ENCODE data around the gene PRDM16. TPM values are rescaled to one million over a fixed set of nuclear protein-coding genes. Genes with fewer than 3 reads are reported as not detected.
A peak's percentile ranks its signal among the peaks of the same experiment; 100 is the strongest.

The PRDM16 gene
- total RNA-seq, 1 experiment from 2014 or later, result 0.17 TPM

DNA sequence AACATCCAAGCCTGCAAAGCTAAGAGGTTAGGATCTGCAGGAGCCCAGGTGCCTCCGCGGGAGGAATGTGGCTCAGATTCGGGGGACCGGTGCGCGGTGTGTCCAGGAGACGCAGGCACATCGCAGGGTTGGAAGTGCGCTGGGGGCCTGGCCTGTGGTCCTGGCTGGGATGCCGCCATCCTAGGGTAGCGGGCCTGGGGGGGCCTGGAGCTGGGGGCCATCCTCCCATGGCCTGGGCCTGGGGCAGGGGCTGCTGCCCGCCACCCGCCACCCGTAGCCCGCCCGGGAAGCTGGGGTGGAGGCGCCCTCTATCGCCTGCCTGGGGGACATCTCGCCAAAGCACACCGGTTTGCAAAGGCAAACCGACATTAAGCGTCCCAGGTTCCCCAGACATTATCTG is 214.8 kb downstream of the PRDM16 start:
- Histone ChIP-seq H2BK5ac (ENCODE audit: insufficient read length, low read length) (no peak overlapping the region), H3K9ac (ENCODE audit: extremely low read depth, insufficient read length, low read length) (no peak overlapping the region), H3K23ac (ENCODE audit: insufficient read length, low read depth, low read length) (no peak overlapping the region), H2BK120ac (ENCODE audit: low read depth, low read length, poor library complexity, severe bottlenecking) (no peak overlapping the region), H3K27me3 (ENCODE audit: insufficient read depth, low read length) (no peaks in the 10 kb centered on the region), H3K9me3 (ENCODE audit: control insufficient read depth, low read depth, low read length) (no peaks in the 10 kb centered on the region), H2BK15ac (ENCODE audit: low read depth, low read length) (no peak overlapping the region), H2AK5ac (ENCODE audit: insufficient read length, low read length) (no peak overlapping the region), H4K91ac (ENCODE audit: insufficient read length, low read depth, low read length) (no peak overlapping the region), H3K56ac (ENCODE audit: insufficient read length, low read depth, low read length) (no peak overlapping the region), H3K4me2 (ENCODE audit: insufficient read depth, insufficient read length, low read length) (no peak overlapping the region), H3K79me2 (ENCODE audit: insufficient read depth, low read length) (no peaks in the 10 kb centered on the region), H3T11ph (ENCODE audit: low read length) (no peak overlapping the region), H3K18ac (ENCODE audit: insufficient read length, low read depth, low read length) (no peak overlapping the region), H2BK12ac (ENCODE audit: insufficient read length, low read depth, low read length) (no peak overlapping the region), H4K8ac (replicated peaks; ENCODE audit: insufficient read length, low read depth, low read length) (no peak overlapping the region), H4K5ac (ENCODE audit: insufficient read length, low read depth, low read length) (no peak overlapping the region), H3K27ac (ENCODE audit: insufficient read length, low read depth, low read length) (no peak overlapping the region), H3K14ac (ENCODE audit: insufficient read depth, low read length) (no peak overlapping the region), H2AFZ (ENCODE audit: low read length) (no peak overlapping the region), H2BK20ac (ENCODE audit: low read depth, low read length, poor library complexity, severe bottlenecking) (no peak overlapping the region), H3K4me1 (ENCODE audit: insufficient read depth, low read length) (no peaks in the 10 kb centered on the region), H3K4ac (ENCODE audit: low read depth, low read length) (no peak overlapping the region), H4K20me1 (ENCODE audit: control insufficient read depth, insufficient read depth, insufficient read length) (no peaks in the 10 kb centered on the region), H3K79me1 (ENCODE audit: insufficient read depth, low read depth, low read length, poor library complexity, severe bottlenecking) (no peaks in the 10 kb centered on the region), H3K23me2 (ENCODE audit: insufficient read length, low read depth, low read length, poor library complexity, severe bottlenecking) (no peaks in the 10 kb centered on the region)
- Mint-ChIP-seq H3K36me3 (ENCODE audit: insufficient read depth in 1 of 3, low read depth in 3 of 3) (no peaks in the 10 kb centered on the region), H3K9me3 (no peaks in the 10 kb centered on the region), H3K4me1 (peaks cover 12 to 25% of the 10 kb centered on the region in 2 experiments), H3K27ac (no peak overlapping the region), H3K27me3 (ENCODE audit: low read depth) (no peaks in the 10 kb centered on the region; the same call in 1 of the 2 replicates), H3K4me3 (no peak overlapping the region)
- WGBS (ENCODE audit: extremely low coverage, insufficient read length, low lambda C conversion rate), result no CpG with 5 or more reads among the region's 22 CpGs
- peak; percentile 73 for DNase-seq
- TF ChIP-seq, protein P1, sequence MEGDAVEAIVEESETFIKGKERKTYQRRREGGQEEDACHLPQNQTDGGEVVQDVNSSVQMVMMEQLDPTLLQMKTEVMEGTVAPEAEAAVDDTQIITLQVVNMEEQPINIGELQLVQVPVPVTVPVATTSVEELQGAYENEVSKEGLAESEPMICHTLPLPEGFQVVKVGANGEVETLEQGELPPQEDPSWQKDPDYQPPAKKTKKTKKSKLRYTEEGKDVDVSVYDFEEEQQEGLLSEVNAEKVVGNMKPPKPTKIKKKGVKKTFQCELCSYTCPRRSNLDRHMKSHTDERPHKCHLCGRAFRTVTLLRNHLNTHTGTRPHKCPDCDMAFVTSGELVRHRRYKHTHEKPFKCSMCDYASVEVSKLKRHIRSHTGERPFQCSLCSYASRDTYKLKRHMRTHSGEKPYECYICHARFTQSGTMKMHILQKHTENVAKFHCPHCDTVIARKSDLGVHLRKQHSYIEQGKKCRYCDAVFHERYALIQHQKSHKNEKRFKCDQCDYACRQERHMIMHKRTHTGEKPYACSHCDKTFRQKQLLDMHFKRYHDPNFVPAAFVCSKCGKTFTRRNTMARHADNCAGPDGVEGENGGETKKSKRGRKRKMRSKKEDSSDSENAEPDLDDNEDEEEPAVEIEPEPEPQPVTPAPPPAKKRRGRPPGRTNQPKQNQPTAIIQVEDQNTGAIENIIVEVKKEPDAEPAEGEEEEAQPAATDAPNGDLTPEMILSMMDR (conservative IDR thresholded peaks at IDR 0.05), result peak; percentile 94

All from H9 (cell line).